Osteoblast (primary cell): ENCODE results near the gene MBOAT1. TPM values are rescaled to one million over a fixed set of nuclear protein-coding genes. Genes with fewer than 3 reads are reported as not detected.

Source experiments
- DNase-seq: peaks from one replicate; pipeline ENCODE4 v3.0.0; 2011; ENCODE audit warnings: low spot score, mixed read lengths; ENCODE audit not compliant: insufficient read length; ENCODE audit errors: missing footprints
- H2AFZ ChIP-seq: 2 replicates; pipeline ENCODE4 v1.6.0; 2011; ENCODE audit warnings: mild to moderate bottlenecking, low read length
- H3K27ac ChIP-seq: 2 replicates; pipeline ENCODE4 v1.5.1; 2011; ENCODE audit warnings: mild to moderate bottlenecking, low read depth, low read length, moderate library complexity
- H3K27me3 ChIP-seq: 2 replicates; pipeline ENCODE4 v1.6.0; 2012; ENCODE audit warnings: mild to moderate bottlenecking, control low read depth, inconsistent platforms, low read length, moderate library complexity; ENCODE audit not compliant: insufficient read depth
- H3K36me3 ChIP-seq: 2 replicates; pipeline ENCODE4 v1.5.1; 2011; ENCODE audit warnings: mild to moderate bottlenecking, low read length, control low read depth, moderate library complexity; ENCODE audit not compliant: insufficient read depth
- H3K4me1 ChIP-seq: 2 replicates; pipeline ENCODE4 v1.5.1; 2011; ENCODE audit warnings: mild to moderate bottlenecking, low read length, control low read depth, moderate library complexity; ENCODE audit not compliant: insufficient read depth
- H3K4me2 ChIP-seq: 2 replicates; pipeline ENCODE4 v1.6.0; 2011; ENCODE audit warnings: mild to moderate bottlenecking, low read length; ENCODE audit not compliant: insufficient read depth
- H3K4me3 ChIP-seq: fragments of 200-600 bp; sonication (generic); 3 replicates; pipeline ENCODE4 v1.5.1; 2012; ENCODE audit warnings: mild to moderate bottlenecking, low read length, inconsistent platforms; ENCODE audit not compliant: insufficient read depth
- H3K79me2 ChIP-seq: 2 replicates; pipeline ENCODE4 v1.6.0; 2012; ENCODE audit warnings: mild to moderate bottlenecking, low read length, control low read depth, inconsistent platforms; ENCODE audit not compliant: insufficient read depth
- H3K9me3 ChIP-seq: 2 replicates; pipeline ENCODE4 v1.5.1; 2011; ENCODE audit warnings: low read depth, low read length, control low read depth
- H4K20me1 ChIP-seq: 2 replicates; pipeline ENCODE4 v1.6.0; 2012; ENCODE audit warnings: mild to moderate bottlenecking, low read length, control low read depth; ENCODE audit not compliant: insufficient read depth
- total RNA-seq: library from RNA; depleted of rRNA; stranded (reverse); fragments of >200 nt; gene quantifications from 2 replicates; pipeline ENCODE4 v1.2.3, GENCODE V29; 2012
- TF ChIP-seq, protein P1 (sequence below): IDR thresholded peaks from 2 replicates; pipeline ENCODE4 v1.5.1; 2011; ENCODE audit warnings: mild to moderate bottlenecking, low read depth, low read length, moderate library complexity; ENCODE audit errors: extremely low read depth

MBOAT1 gene
- total RNA-seq, 1 donor: 1.4 TPM

DNA sequence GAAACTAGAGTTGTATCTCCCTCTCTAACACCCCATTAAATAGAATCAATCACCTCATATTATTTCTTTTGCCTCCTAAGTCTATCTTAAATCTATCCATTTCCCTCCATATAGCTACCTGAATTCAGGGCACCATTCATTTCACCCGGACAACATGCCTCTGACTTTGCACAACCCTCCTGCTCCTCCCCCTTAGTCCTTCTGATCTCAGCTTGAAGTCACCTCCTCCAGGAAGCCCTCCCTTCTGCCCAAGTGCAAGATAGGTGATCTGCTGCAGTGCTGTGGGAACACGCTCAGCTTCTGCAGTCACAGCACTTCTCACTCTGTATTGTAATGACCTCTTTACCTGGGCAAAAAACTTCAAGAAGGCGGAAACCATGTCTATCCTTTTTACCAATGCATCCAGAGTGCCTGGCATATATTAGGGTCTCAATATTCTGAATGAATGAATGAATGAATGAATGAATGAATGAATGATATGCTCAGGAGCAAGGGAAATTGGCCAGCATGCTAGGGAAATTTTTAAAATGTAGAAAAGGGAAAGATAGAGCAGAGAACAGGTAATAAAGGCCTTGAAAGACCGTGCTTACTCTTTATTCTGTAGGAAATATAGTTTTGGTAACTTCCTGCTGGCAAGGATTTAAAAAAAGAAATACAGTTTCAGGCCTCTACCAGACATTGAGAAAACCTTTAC is 41.7 kb downstream of the MBOAT1 start:
- no peak overlapping the region for H3K4me2 ChIP-seq
- H3K27ac ChIP-seq: no peak overlapping the region
- no peaks in the 10 kb centered on the region for H3K27me3 ChIP-seq
- DNase-seq: no peak
- H2AFZ ChIP-seq: no peak overlapping the region
- no peaks in the 10 kb centered on the region for H3K36me3 ChIP-seq
- H3K4me1 ChIP-seq: no peaks in the 10 kb centered on the region
- H3K79me2 ChIP-seq: no peaks in the 10 kb centered on the region
- TF ChIP-seq, protein P1, sequence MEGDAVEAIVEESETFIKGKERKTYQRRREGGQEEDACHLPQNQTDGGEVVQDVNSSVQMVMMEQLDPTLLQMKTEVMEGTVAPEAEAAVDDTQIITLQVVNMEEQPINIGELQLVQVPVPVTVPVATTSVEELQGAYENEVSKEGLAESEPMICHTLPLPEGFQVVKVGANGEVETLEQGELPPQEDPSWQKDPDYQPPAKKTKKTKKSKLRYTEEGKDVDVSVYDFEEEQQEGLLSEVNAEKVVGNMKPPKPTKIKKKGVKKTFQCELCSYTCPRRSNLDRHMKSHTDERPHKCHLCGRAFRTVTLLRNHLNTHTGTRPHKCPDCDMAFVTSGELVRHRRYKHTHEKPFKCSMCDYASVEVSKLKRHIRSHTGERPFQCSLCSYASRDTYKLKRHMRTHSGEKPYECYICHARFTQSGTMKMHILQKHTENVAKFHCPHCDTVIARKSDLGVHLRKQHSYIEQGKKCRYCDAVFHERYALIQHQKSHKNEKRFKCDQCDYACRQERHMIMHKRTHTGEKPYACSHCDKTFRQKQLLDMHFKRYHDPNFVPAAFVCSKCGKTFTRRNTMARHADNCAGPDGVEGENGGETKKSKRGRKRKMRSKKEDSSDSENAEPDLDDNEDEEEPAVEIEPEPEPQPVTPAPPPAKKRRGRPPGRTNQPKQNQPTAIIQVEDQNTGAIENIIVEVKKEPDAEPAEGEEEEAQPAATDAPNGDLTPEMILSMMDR: no peak
- no peaks in the 10 kb centered on the region for H3K9me3 ChIP-seq
- H3K4me3 ChIP-seq: no peak overlapping the region
- H4K20me1 ChIP-seq: no peaks in the 10 kb centered on the region

DNA sequence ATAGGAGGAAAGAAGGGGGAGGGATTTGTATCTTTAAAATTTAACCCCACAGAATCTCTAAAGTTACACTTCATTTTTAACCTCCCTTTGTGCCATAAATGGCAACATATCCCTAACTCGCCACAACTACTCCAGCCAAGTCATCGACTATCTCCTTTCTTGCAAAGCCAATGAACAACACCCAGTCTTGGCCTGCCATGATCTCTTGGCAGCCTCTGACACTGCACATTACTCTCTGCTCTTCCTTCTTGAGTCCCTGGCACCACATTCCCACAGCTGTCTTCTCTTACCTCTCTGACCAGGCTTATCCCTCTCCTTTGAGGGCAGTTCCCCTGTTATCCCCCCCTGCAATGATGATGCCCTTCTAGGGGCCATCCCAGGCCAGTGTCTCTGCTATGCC is 42.5 kb downstream of the MBOAT1 start:
- H3K4me1 ChIP-seq: no peaks in the 10 kb centered on the region
- H3K4me2 ChIP-seq: no peak overlapping the region
- H3K27ac ChIP-seq: no peak overlapping the region
- no peak for DNase-seq
- no peak overlapping the region for H2AFZ ChIP-seq
- H4K20me1 ChIP-seq: no peaks in the 10 kb centered on the region
- TF ChIP-seq, protein P1: no peak
- H3K9me3 ChIP-seq: no peaks in the 10 kb centered on the region
- no peak overlapping the region for H3K4me3 ChIP-seq
- H3K79me2 ChIP-seq: no peaks in the 10 kb centered on the region
- no peaks in the 10 kb centered on the region for H3K27me3 ChIP-seq
- H3K36me3 ChIP-seq: no peaks in the 10 kb centered on the region

DNA sequence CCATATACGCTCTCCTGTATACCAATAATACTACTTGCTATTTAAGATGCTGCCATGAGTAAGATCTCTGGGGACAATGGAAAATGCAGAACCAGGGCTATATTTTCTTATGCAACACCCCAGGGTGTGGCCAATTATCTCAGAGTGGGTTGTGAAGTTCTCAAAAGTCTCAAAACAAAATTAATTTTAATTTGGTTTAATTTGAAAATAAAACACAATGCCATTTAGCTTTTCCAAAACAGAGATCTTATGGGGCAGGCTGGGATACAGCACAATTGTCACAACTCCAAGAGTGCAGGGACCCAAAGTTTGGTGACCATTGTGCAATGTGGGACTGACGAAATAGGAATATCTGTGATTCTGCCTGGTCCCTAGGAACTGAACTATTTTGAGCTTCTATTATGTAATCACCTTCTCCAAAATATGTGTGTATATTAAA is 43.1 kb downstream of the MBOAT1 start:
- H3K4me1 ChIP-seq: no peaks in the 10 kb centered on the region

DNA sequence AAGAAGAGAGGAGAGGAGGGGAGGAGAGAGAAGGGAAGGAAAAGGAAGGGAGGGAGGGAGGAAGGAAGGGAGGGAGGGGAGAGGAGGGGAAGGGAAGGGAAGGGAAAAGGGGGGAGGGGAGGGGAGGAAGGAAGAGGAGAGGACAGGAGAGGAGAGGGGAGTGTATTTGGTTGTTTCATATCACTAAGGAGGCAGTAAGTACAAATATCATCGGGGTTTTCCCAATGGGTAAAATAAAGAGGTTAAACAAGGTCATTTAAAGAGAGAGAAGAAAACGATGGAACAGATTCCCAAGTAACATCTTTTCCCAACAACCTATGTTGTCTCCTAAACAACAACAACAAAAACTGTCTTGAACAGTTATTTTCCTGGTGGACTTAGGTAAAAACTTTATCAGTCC is 43.6 kb downstream of the MBOAT1 start:
- no peaks in the 10 kb centered on the region for H3K27me3 ChIP-seq
- H3K4me1 ChIP-seq: no peaks in the 10 kb centered on the region
- no peak overlapping the region for H3K27ac ChIP-seq
- TF ChIP-seq, protein P1: no peak
- H3K9me3 ChIP-seq: no peaks in the 10 kb centered on the region
- no peak for DNase-seq
- H2AFZ ChIP-seq: no peak overlapping the region
- no peak overlapping the region for H3K4me3 ChIP-seq
- no peaks in the 10 kb centered on the region for H3K36me3 ChIP-seq
- H4K20me1 ChIP-seq: no peaks in the 10 kb centered on the region
- no peaks in the 10 kb centered on the region for H3K79me2 ChIP-seq
- H3K4me2 ChIP-seq: no peak overlapping the region

More for the DNA sequence above, 43.1 kb downstream of the MBOAT1 start:
- Histone ChIP-seq H3K36me3 (no peaks in the 10 kb centered on the region), H3K79me2 (no peaks in the 10 kb centered on the region), H3K27me3 (no peaks in the 10 kb centered on the region), H3K27ac (no peak overlapping the region), H3K4me3 (no peak overlapping the region), H4K20me1 (no peaks in the 10 kb centered on the region), H3K4me2 (no peak overlapping the region), H3K9me3 (no peaks in the 10 kb centered on the region), H2AFZ (no peak overlapping the region)
- TF ChIP-seq, protein P1: no peak
- DNase-seq: no peak
